Measurements from ENCODE around the gene PANX2.

- TF ChIP-seq CTCF (conservative IDR thresholded peaks at IDR 0.05; ENCODE audit: low read depth, low read length) (no peak), USF2 (IDR thresholded peaks at IDR 0.05; ENCODE audit: low read depth, low read length) (no peak), POLR2A (IDR thresholded peaks at IDR 0.05; ENCODE audit: low read depth, low read length) (no peak), RFX5 (IDR thresholded peaks at IDR 0.05; ENCODE audit: low read depth, low read length) (no peak), BHLHE40 (IDR thresholded peaks at IDR 0.05; ENCODE audit: low read depth, low read length) (no peak), MAZ (IDR thresholded peaks at IDR 0.05; ENCODE audit: borderline replicate concordance, low read depth, low read length) (no peak), MAFK (IDR thresholded peaks at IDR 0.05; ENCODE audit: low read depth, low read length) (no peak), RAD21 (IDR thresholded peaks at IDR 0.05; ENCODE audit: low read length) (no peak), CHD1 (IDR thresholded peaks at IDR 0.05; ENCODE audit: low read depth, low read length) (no peak)
These were observed 9.6 kb upstream of the PANX2 start for GRCh38 chr22:50160947-50161346.

Measured in IMR-90 (cell line).